ENCODE results near the gene ZMYND10. TPM values are rescaled to one million over a fixed set of nuclear protein-coding genes. Genes with fewer than 3 reads are reported as not detected.
A peak's percentile ranks its signal among the peaks of the same experiment; 100 is the strongest.

Gene ZMYND10
- 1 to 10 TPM; 1.0 to 1.3 TPM for total RNA-seq

GRCh38 chr3:50345586-50346234, at the start of gene ZMYND10:
TSS of gene ZMYND10 (minus strand) at chr3:50345732. CDS start at chr3:50345579, 153 bp downstream.
- H3K27ac Mint-ChIP-seq = peak within 1 kb of the TSS; percentile 53
- ChIA-PET CTCF (interaction anchor here (0.6 to 1.6 kb wide), 3 partner anchors 19 to 1638 kb away, joined by 3 to 4 read pairs (median 3); no protein-coding TSS in a partner anchor), POLR2A (interaction anchor here (0.9 kb wide), 1 partner anchor 9 kb away, joined by 3 read pairs; no protein-coding TSS in a partner anchor)
- H3K4me3 Mint-ChIP-seq = peak within 1 kb of the TSS; percentile 38
- ATAC-seq = peak; percentile 34
- H3K27me3 Mint-ChIP-seq = no peaks in the 10 kb centered on the region
- H3K36me3 Mint-ChIP-seq (ENCODE audit: low read depth) = peaks cover 15% of the 10 kb centered on the region
- peak; percentile 88 for DNase-seq
- H3K4me1 Mint-ChIP-seq = peaks cover 45% of the 10 kb centered on the region
- intact Hi-C loops (cut with DNase I, micrococcal nuclease) = loop anchor here in 1 of 2 experiments (2.0 kb wide), 1 partner anchor 197 kb away; no protein-coding TSS in a partner anchor
- H3K9me3 Mint-ChIP-seq (ENCODE audit: low read depth) = no peaks in the 10 kb centered on the region

- POLR2A ChIA-PET = no interaction called here
- Mint-ChIP-seq H3K4me1 (peaks cover 1% of the 10 kb centered on the region), H3K27ac (no peak overlapping the region), H3K36me3 (ENCODE audit: low read depth) (no peaks in the 10 kb centered on the region), H3K9me3 (ENCODE audit: low read depth) (no peaks in the 10 kb centered on the region), H3K27me3 (no peaks in the 10 kb centered on the region), H3K4me3 (no peak overlapping the region)
- CTCF ChIA-PET = interaction anchor here (0.8 kb wide), 1 partner anchor 126 kb away, joined by 3 read pairs; no protein-coding TSS in a partner anchor
- ATAC-seq (no peak), DNase-seq (no peak)
- intact Hi-C loops (cut with DNase I, micrococcal nuclease) = no loop called here
Measured at GRCh38 chr3:50393061-50393460, 47.5 kb upstream of the ZMYND10 start.

GRCh38 chr3:50392101-50392715, 46.7 kb upstream of the ZMYND10 start:
- Mint-ChIP-seq H3K4me3 (no peak overlapping the region), H3K36me3 (ENCODE audit: low read depth) (no peaks in the 10 kb centered on the region), H3K4me1 (peaks cover 1% of the 10 kb centered on the region), H3K27me3 (no peaks in the 10 kb centered on the region), H3K27ac (no peak overlapping the region), H3K9me3 (ENCODE audit: low read depth) (no peaks in the 10 kb centered on the region)
- ChIA-PET CTCF (no interaction called here), POLR2A (no interaction called here)
- intact Hi-C loops (cut with DNase I, micrococcal nuclease) = no loop called here
- no peak for DNase-seq
- no peak for ATAC-seq

- DNase-seq = no peak
- POLR2A ChIA-PET = no interaction called here
- Mint-ChIP-seq H3K27me3 (no peaks in the 10 kb centered on the region), H3K4me3 (no peak overlapping the region), H3K4me1 (peaks cover 1% of the 10 kb centered on the region), H3K36me3 (ENCODE audit: low read depth) (no peaks in the 10 kb centered on the region), H3K9me3 (ENCODE audit: low read depth) (no peaks in the 10 kb centered on the region), H3K27ac (no peak overlapping the region)
- no peak for ATAC-seq
- CTCF ChIA-PET = no interaction called here
- intact Hi-C loops (cut with DNase I, micrococcal nuclease) = no loop called here
Measured at GRCh38 chr3:50390508-50391224, 45.1 kb upstream of the ZMYND10 start.

- intact Hi-C loops (cut with DNase I, micrococcal nuclease) = no loop called here
- ATAC-seq (no peak), DNase-seq (no peak)
- Mint-ChIP-seq H3K4me1 (peaks cover 1% of the 10 kb centered on the region), H3K27ac (no peak overlapping the region), H3K4me3 (no peak overlapping the region), H3K27me3 (no peaks in the 10 kb centered on the region), H3K36me3 (ENCODE audit: low read depth) (no peaks in the 10 kb centered on the region), H3K9me3 (ENCODE audit: low read depth) (no peaks in the 10 kb centered on the region)
- ChIA-PET CTCF (no interaction called here), POLR2A (no interaction called here)
Measured at GRCh38 chr3:50389414-50389767, 43.9 kb upstream of the ZMYND10 start.

- H3K4me3 Mint-ChIP-seq = no peak overlapping the region
- ChIA-PET POLR2A (no interaction called here), CTCF (no interaction called here)
- no peak overlapping the region for H3K27ac Mint-ChIP-seq
- no peak for DNase-seq
- peaks cover 1% of the 10 kb centered on the region for H3K4me1 Mint-ChIP-seq
- no peaks in the 10 kb centered on the region for H3K27me3 Mint-ChIP-seq
- H3K9me3 Mint-ChIP-seq (ENCODE audit: low read depth) = no peaks in the 10 kb centered on the region
- intact Hi-C loops (cut with DNase I, micrococcal nuclease) = no loop called here
- no peak for ATAC-seq
- no peaks in the 10 kb centered on the region for H3K36me3 Mint-ChIP-seq (ENCODE audit: low read depth)
Measured at GRCh38 chr3:50388720-50389413, 43.3 kb upstream of the ZMYND10 start.

GRCh38 chr3:50388016-50388719, 42.6 kb upstream of the ZMYND10 start:
- Mint-ChIP-seq H3K27ac (no peak overlapping the region), H3K4me3 (no peak overlapping the region), H3K4me1 (peaks cover 1% of the 10 kb centered on the region), H3K36me3 (ENCODE audit: low read depth) (no peaks in the 10 kb centered on the region), H3K27me3 (no peaks in the 10 kb centered on the region), H3K9me3 (ENCODE audit: low read depth) (no peaks in the 10 kb centered on the region)
- no peak for ATAC-seq
- DNase-seq = no peak
- CTCF ChIA-PET = interaction anchor here (0.6 kb wide), 1 partner anchor 665 kb away, joined by 5 read pairs; no protein-coding TSS in a partner anchor
- intact Hi-C loops (cut with DNase I, micrococcal nuclease) = no loop called here
- POLR2A ChIA-PET = no interaction called here

GRCh38 chr3:50385754-50386153, 40.2 kb upstream of the ZMYND10 start:
- ChIA-PET CTCF (no interaction called here), POLR2A (interaction anchor here (0.6 kb wide), 1 partner anchor 409 kb away, joined by 3 read pairs; no protein-coding TSS in a partner anchor)
- Mint-ChIP-seq H3K27me3 (no peaks in the 10 kb centered on the region), H3K36me3 (ENCODE audit: low read depth) (no peaks in the 10 kb centered on the region), H3K4me1 (no peaks in the 10 kb centered on the region), H3K9me3 (ENCODE audit: low read depth) (no peaks in the 10 kb centered on the region), H3K27ac (no peak overlapping the region), H3K4me3 (no peak overlapping the region)
- DNase-seq = no peak
- no peak for ATAC-seq
- intact Hi-C loops (cut with DNase I, micrococcal nuclease) = no loop called here

GRCh38 chr3:50383750-50384149, 38.2 kb upstream of the ZMYND10 start:
- POLR2A ChIA-PET = no interaction called here
- H3K36me3 Mint-ChIP-seq (ENCODE audit: low read depth) = no peaks in the 10 kb centered on the region
- DNase-seq = no peak
- ATAC-seq = no peak
- H3K4me1 Mint-ChIP-seq = no peaks in the 10 kb centered on the region
- H3K4me3 Mint-ChIP-seq = no peak overlapping the region
- CTCF ChIA-PET = no interaction called here
- intact Hi-C loops (cut with DNase I, micrococcal nuclease) = no loop called here
- H3K27ac Mint-ChIP-seq = no peak overlapping the region
- no peaks in the 10 kb centered on the region for H3K9me3 Mint-ChIP-seq (ENCODE audit: low read depth)
- no peaks in the 10 kb centered on the region for H3K27me3 Mint-ChIP-seq

- ChIA-PET POLR2A (no interaction called here), CTCF (interaction anchor here (0.5 kb wide), 1 partner anchor 1574 kb away, joined by 4 read pairs; no protein-coding TSS in a partner anchor)
- Mint-ChIP-seq H3K27ac (no peak overlapping the region), H3K27me3 (no peaks in the 10 kb centered on the region), H3K4me1 (no peaks in the 10 kb centered on the region), H3K4me3 (no peak overlapping the region), H3K9me3 (ENCODE audit: low read depth) (no peaks in the 10 kb centered on the region), H3K36me3 (ENCODE audit: low read depth) (no peaks in the 10 kb centered on the region)
- intact Hi-C loops (cut with DNase I, micrococcal nuclease) = no loop called here
- DNase-seq = no peak
- no peak for ATAC-seq
Measured at GRCh38 chr3:50382722-50383121, 37.2 kb upstream of the ZMYND10 start.

GRCh38 chr3:50381383-50381782, 35.9 kb upstream of the ZMYND10 start:
- intact Hi-C loops (cut with DNase I, micrococcal nuclease) = no loop called here
- no peaks in the 10 kb centered on the region for H3K27me3 Mint-ChIP-seq
- H3K27ac Mint-ChIP-seq = no peak overlapping the region
- H3K4me1 Mint-ChIP-seq = no peaks in the 10 kb centered on the region
- no peaks in the 10 kb centered on the region for H3K36me3 Mint-ChIP-seq (ENCODE audit: low read depth)
- H3K9me3 Mint-ChIP-seq (ENCODE audit: low read depth) = no peaks in the 10 kb centered on the region
- no peak overlapping the region for H3K4me3 Mint-ChIP-seq
- no peak for DNase-seq
- CTCF ChIA-PET = interaction anchor here (0.6 kb wide), 1 partner anchor 490 kb away, joined by 3 read pairs; no protein-coding TSS in a partner anchor
- ATAC-seq = no peak
- POLR2A ChIA-PET = no interaction called here
